Neutrophil (primary cell): ENCODE measurements around the gene NXPE3.

Experiments used
- H3K27ac ChIP-seq: fragments of 200-600 bp; sonication (generic); 2 replicates; pipeline ENCODE4 v1.5.1; 2016; ENCODE audit warnings: mild to moderate bottlenecking, moderate library complexity
- H3K27me3 ChIP-seq: fragments of 200-600 bp; sonication (generic); 2 replicates; pipeline ENCODE4 v1.6.0; 2016; ENCODE audit warnings: mild to moderate bottlenecking
- H3K36me3 ChIP-seq: fragments of 200-600 bp; sonication (generic); 2 replicates; pipeline ENCODE4 v1.5.1; 2017
- H3K4me1 ChIP-seq, 2 experiments: fragments of 200-600 bp in 1 of 2; sonication (generic) in 1 of 2; 1 replicate in 1 of 2; 2 replicates in 1 of 2; pipeline versions ENCODE4 v1.5.1 to v1.6.1; 2013 to 2016; ENCODE audit warnings: low read depth in 1 of 2, low read length in 1 of 2, mild to moderate bottlenecking in 1 of 2, moderate library complexity in 1 of 2; ENCODE audit not compliant: control insufficient read depth in 1 of 2, insufficient read depth in 1 of 2
- H3K4me3 ChIP-seq, 2 experiments: fragments of 200-600 bp in 1 of 2; sonication (generic) in 1 of 2; 1 replicate in 1 of 2; 2 replicates in 1 of 2; pipeline ENCODE4 v1.5.1; 2013 to 2016; ENCODE audit warnings: low read depth in 1 of 2, low read length in 1 of 2, mild to moderate bottlenecking in 1 of 2, moderate library complexity in 1 of 2
- H3K9me3 ChIP-seq: fragments of 200-600 bp; sonication (generic); 2 replicates; pipeline ENCODE4 v1.5.1; 2016
- TF ChIP-seq, protein P1 (sequence below): fragments of 200-600 bp; sonication (generic); IDR thresholded peaks from 2 replicates; pipeline ENCODE4 v1.5.1; 2016; ENCODE audit warnings: antibody characterized with exemption

Gene NXPE3

DNA sequence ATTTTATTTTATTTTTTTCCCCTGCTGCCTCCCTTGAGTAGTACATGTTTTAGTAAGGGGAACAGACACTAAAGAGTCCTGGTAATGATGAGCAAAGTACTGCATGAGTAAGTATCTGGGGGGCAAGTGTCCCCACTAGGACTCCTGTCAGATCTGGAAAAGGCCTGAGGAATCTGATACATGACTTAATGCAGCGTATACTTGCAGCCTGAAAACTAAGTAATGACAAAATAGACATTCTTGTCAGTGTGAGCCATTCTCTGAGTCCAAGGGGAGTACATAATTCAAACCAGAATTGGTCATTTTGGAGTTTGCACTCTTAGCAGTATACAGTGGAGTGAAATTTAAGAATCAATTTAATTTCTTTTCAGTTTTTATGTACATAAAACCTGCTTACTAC, 27.5 kb downstream of the NXPE3 start:
- Histone ChIP-seq H3K27ac (no peak overlapping the region), H3K4me1 (peaks cover 14 to 21% of the 10 kb centered on the region in 2 experiments), H3K9me3 (no peaks in the 10 kb centered on the region), H3K36me3 (peaks cover 23% of the 10 kb centered on the region), H3K4me3 (no peak overlapping the region), H3K27me3 (no peaks in the 10 kb centered on the region)
- TF ChIP-seq, protein P1, sequence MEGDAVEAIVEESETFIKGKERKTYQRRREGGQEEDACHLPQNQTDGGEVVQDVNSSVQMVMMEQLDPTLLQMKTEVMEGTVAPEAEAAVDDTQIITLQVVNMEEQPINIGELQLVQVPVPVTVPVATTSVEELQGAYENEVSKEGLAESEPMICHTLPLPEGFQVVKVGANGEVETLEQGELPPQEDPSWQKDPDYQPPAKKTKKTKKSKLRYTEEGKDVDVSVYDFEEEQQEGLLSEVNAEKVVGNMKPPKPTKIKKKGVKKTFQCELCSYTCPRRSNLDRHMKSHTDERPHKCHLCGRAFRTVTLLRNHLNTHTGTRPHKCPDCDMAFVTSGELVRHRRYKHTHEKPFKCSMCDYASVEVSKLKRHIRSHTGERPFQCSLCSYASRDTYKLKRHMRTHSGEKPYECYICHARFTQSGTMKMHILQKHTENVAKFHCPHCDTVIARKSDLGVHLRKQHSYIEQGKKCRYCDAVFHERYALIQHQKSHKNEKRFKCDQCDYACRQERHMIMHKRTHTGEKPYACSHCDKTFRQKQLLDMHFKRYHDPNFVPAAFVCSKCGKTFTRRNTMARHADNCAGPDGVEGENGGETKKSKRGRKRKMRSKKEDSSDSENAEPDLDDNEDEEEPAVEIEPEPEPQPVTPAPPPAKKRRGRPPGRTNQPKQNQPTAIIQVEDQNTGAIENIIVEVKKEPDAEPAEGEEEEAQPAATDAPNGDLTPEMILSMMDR = no peak

DNA sequence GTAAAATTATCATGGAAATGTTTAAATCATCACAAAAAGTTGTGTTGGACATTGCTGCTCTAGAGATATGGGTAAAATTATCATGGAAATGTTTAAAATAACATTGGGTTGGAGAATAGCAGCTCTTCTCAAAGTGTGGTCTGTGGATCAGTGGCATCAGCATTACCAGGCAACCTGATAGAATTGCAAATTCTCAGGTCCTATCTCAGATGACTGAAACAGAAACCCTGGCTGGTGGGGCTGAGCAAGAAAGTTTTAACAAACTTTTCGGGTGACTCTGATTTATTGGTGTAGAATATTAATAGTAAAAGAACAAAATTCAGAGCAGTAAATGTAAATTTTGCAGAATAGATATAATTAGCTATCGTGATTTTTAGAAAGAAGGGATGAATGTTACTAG, 28.9 kb downstream of the NXPE3 start:
- Histone ChIP-seq H3K27me3 (no peaks in the 10 kb centered on the region), H3K4me3 (no peak overlapping the region), H3K9me3 (no peaks in the 10 kb centered on the region), H3K27ac (no peak overlapping the region), H3K36me3 (peaks cover 20% of the 10 kb centered on the region), H3K4me1 (peaks cover 18 to 26% of the 10 kb centered on the region in 2 experiments)
- TF ChIP-seq, protein P1 = no peak

DNA sequence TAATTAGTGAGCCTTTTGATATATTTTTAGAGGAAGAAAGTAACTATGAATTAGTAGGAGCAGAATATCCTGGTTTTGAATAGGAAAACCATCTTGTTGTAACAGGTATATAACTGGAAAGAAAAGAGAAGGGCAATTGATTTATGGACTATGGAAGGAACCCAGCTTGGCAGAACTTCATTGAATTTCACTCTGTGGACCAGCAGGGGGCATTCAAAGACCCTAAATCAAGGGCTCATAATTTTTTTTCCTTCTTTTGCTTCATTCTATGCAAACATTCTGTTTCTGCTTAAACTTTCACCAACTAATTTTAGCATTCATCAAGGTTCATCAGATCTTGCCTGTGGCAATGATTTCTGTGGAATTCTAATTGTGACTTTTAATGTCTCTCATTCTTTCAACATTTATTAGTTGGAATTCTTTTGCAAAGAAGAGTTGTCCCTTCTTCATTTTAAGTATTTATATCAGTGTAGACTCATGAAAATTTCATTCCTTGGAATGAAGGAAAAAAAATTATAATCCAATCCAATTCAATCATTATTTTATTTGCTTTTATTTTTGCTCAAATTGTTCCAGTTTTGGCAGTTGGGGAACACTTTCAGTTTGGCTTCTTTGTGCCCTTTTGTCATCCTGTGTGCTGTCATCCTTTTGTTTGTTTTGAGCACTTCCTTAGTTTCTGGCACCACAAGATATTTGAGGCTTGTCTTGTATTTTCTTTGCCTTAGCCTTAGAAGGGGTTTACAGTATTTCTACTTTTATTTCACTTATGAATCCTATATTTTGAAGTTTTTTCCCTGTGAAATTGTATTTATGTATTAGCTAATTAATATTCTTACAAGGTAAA, 30.4 kb downstream of the NXPE3 start:
- no peaks in the 10 kb centered on the region for H3K9me3 ChIP-seq
- no peak overlapping the region for H3K4me3 ChIP-seq
- TF ChIP-seq, protein P1 = peak; percentile 70
- no peaks in the 10 kb centered on the region for H3K27me3 ChIP-seq
- peak overlapping the region; percentile 66 for H3K27ac ChIP-seq
- H3K4me1 ChIP-seq = peaks cover 17 to 18% of the 10 kb centered on the region in 2 experiments
- H3K36me3 ChIP-seq = peaks cover 17% of the 10 kb centered on the region

DNA sequence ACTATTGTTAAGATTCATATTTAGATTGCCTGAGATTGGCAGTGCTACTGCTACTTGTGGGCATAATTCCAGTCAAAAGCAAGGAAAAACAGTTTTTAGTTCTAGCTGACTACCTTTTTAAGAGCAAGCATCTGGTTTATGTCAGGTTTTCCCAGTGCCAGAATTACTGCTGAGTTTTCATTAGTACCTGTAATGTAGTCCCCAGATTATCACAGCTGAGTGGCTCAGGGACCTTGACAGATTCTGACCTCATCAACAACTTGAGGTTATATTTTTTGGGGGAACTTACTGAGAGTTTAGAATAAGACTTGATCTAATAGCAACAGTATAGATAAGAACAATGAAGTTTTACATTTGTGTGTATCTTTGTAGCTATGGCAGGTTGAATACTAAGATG, 31.0 kb downstream of the NXPE3 start:
- Histone ChIP-seq H3K4me1 (peaks cover 17 to 18% of the 10 kb centered on the region in 2 experiments), H3K9me3 (no peaks in the 10 kb centered on the region), H3K27me3 (no peaks in the 10 kb centered on the region), H3K4me3 (no peak overlapping the region), H3K27ac (peak overlapping the region; percentile 66), H3K36me3 (peaks cover 17% of the 10 kb centered on the region)
- TF ChIP-seq, protein P1 = no peak

DNA sequence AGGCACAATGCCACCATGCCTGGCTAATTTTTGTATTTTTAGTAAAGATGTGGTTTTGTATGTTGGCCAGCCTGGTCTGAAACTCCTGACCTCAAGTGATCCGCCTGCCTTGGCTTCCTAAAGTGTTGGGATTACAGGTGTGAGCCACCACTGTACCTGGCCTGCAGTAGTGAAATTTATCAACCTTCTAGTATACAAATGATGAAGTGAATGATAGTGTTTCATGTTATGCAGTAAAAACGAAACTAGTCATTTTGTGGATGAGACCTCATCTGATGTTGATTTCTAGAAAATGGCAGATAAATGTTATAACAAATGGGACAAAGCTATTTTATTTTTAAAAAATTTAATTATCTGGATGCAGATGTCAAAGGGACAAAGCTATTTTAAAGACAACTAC, 32.9 kb downstream of the NXPE3 start:
- Histone ChIP-seq H3K27ac (no peak overlapping the region), H3K9me3 (no peaks in the 10 kb centered on the region), H3K4me1 (peaks cover 21 to 24% of the 10 kb centered on the region in 2 experiments), H3K4me3 (no peak overlapping the region), H3K36me3 (peaks cover 12% of the 10 kb centered on the region), H3K27me3 (no peaks in the 10 kb centered on the region)
- TF ChIP-seq, protein P1 = no peak
